ENCODE data around the gene TNFRSF19.

GRCh38 chr13:23709536-23709935 lies 139.3 kb downstream of the TNFRSF19 start:
- no peak for TF ChIP-seq CTCF (IDR thresholded peaks at IDR 0.05; ENCODE audit: low read length)
- TF ChIP-seq EZH2phosphoT487 (IDR thresholded peaks at IDR 0.05; ENCODE audit: low read length), result no peak

Measured in MM.1S (cell line).